Activated CD4-positive, alpha-beta T cell treated with anti-CD3 and anti-CD28 coated beads, Interleukin-2, amount 10 ng/mL, durations not matched to agents 7 days and 5 days (primary cell): ENCODE data around the gene MYH15. TPM values are rescaled to one million over a fixed set of nuclear protein-coding genes. Genes with fewer than 3 reads are reported as not detected.

Experiments
- CTCF ChIA-PET: fragments of 350-600 bp; sonication (Branson Sonifier 250); formaldehyde crosslinking; loops from one replicate; lab custom pipeline; 2021; ENCODE audit warnings: antibody characterized with exemption; lab: Charles Lee
- POLR2A ChIA-PET: fragments of 350-600 bp; sonication (Branson Sonifier 250); formaldehyde crosslinking; loops from one replicate; lab custom pipeline; 2021; ENCODE audit warnings: antibody characterized with exemption; lab: Charles Lee
- DNase-seq: peaks from one replicate; pipeline ENCODE4 v3.0.0-alpha.2; 2020
- H3K27ac Mint-ChIP-seq: one replicate; pipeline ENCODE4 v1.8.0; 2021; ENCODE audit warnings: mild to moderate bottlenecking, moderate library complexity, mixed read lengths
- H3K27me3 Mint-ChIP-seq: one replicate; pipeline ENCODE4 v1.8.0; 2021; ENCODE audit warnings: mixed read lengths
- H3K36me3 Mint-ChIP-seq: one replicate; pipeline ENCODE4 v1.8.0; 2021; ENCODE audit warnings: low read depth, mixed read lengths
- H3K4me1 Mint-ChIP-seq: one replicate; pipeline ENCODE4 v1.8.0; 2021; ENCODE audit warnings: mixed read lengths
- H3K4me3 Mint-ChIP-seq: one replicate; pipeline ENCODE4 v1.8.0; 2021; ENCODE audit warnings: mild to moderate bottlenecking, moderate library complexity, mixed read lengths
- H3K9me3 Mint-ChIP-seq: one replicate; pipeline ENCODE4 v1.8.0; 2021; ENCODE audit warnings: mixed read lengths
- total RNA-seq, 2 experiments: library from RNA; stranded (reverse); gene quantifications; one replicate each; pipeline ENCODE4 v1.2.3, GENCODE V29; 2021

Gene MYH15
- total RNA-seq, 2 experiments from 2014 or later, result 0.15 to 0.21 TPM

DNA sequence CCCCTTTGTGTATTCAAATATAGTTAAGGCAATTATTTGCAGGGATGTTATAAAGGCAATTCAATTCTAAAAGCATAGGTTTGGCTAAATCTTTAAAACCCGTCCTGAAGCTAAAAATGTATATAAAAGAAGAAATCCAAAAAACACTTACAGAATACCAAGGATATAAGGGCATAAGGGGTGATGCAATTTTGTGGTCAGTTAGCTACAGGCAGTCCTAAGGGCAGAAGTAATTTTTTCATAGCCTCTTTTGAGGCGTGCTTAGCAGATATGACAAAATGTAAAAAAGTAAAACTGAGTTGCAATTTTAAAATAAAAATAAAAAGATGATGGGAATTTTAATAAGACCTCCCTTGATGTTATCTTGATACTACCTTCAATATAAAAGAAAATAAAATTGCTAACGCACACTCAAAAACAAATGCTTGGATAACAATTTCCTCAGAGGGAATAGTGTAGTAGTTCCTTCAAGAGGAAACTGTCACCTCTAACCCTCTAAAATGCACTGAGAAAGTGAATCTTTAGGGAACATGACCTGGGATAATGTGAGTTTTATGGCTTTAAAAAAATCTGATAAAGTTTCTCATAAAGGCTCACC lies 104.2 kb downstream of the MYH15 start:
- POLR2A ChIA-PET, result no interaction called here
- H3K27me3 Mint-ChIP-seq, result peaks cover under 1% of the 10 kb centered on the region
- CTCF ChIA-PET, result interaction anchor here (1.7 kb wide), 1 partner anchor 253 kb away, joined by 6 read pairs; no protein-coding TSS in a partner anchor
- H3K36me3 Mint-ChIP-seq, result no peaks in the 10 kb centered on the region
- no peak for DNase-seq
- H3K27ac Mint-ChIP-seq, result no peak overlapping the region
- peaks cover 14% of the 10 kb centered on the region for H3K4me1 Mint-ChIP-seq
- H3K4me3 Mint-ChIP-seq, result no peak overlapping the region
- no peaks in the 10 kb centered on the region for H3K9me3 Mint-ChIP-seq

DNA sequence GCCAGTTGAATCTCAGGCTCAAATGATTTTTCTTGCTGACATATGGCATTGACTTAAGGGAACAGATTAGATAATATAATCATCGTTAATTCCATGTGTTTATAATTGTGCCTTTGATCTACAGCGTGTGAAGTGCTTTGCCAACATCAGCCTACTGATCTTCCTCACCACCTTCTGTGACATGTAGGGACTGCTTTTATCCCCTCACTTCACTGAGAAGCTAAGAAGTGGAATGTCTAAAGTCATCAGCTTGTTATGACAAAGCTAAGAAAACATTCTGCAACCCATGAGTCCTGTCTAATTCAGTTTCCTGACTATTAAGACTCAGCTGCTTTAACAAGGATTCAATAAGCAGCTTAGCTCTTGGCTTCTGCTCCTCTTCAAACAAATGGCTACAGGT lies 106.0 kb downstream of the MYH15 start:
- peaks cover 14% of the 10 kb centered on the region for H3K4me1 Mint-ChIP-seq
- no peak overlapping the region for H3K27ac Mint-ChIP-seq
- H3K4me3 Mint-ChIP-seq, result no peak overlapping the region
- H3K9me3 Mint-ChIP-seq, result peaks cover 4% of the 10 kb centered on the region
- no peaks in the 10 kb centered on the region for H3K36me3 Mint-ChIP-seq
- DNase-seq, result no peak
- CTCF ChIA-PET, result no interaction called here
- POLR2A ChIA-PET, result no interaction called here
- no peaks in the 10 kb centered on the region for H3K27me3 Mint-ChIP-seq

DNA sequence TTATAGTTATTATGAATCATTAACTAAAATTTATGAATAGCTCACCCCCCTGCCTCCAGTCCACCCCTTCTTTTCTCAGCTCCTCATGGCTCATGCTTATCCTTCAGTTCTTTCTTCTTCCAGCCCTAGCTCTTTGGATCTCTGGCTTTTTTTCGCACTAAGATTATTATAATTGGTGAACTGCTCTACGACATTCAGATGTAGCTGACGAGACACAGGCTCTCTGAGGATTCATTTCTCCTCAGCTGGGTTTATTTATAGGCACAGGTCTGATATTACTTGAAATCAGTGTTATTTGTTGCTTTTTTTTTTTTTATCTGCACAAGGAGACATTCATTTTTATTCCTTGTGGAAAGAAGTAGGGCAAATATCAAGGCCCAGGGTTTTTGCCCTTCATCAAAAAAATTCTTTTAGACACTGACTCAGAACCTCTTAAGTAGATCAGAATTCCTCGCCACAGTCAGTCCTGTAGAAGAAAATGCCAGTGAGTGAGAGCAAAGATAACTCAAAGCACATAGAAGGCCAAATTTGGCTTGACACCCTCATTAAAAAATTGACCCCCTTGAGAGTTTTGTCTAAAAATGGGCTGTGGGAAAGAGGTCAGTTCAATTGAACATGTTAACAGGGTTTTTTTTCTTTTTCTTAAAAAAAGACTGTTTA lies 106.6 kb downstream of the MYH15 start:
- Mint-ChIP-seq H3K27ac (no peak overlapping the region), H3K27me3 (no peaks in the 10 kb centered on the region), H3K9me3 (peaks cover 4% of the 10 kb centered on the region), H3K4me1 (peaks cover 14% of the 10 kb centered on the region), H3K4me3 (no peak overlapping the region), H3K36me3 (no peaks in the 10 kb centered on the region)
- no peak for DNase-seq
- ChIA-PET CTCF (interaction anchor here (0.6 kb wide), 2 partner anchors 252 to 658 kb away, joined by 4 to 5 read pairs; no protein-coding TSS in a partner anchor), POLR2A (no interaction called here)

DNA sequence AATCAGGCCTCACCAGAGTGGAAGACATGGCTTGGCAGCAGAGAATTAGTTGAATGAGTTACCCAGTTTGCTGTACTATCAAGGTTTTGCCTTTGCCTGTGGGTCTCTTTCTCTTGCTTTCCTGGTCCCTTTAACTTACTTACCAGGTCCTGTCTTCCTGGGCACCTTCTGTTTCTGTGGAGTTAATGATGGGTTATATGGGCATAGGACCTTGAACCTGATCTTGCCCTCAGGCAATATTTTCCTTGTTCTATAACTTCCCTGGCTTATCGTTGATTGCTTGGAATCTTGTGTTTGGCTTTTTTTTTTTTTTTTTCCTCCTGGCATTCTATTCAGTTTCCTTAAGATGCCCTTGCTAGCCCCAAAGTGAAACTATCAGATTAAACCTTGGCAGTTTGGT lies 107.2 kb downstream of the MYH15 start:
- H3K9me3 Mint-ChIP-seq, result peaks cover 4% of the 10 kb centered on the region
- H3K27ac Mint-ChIP-seq, result no peak overlapping the region
- DNase-seq, result no peak
- POLR2A ChIA-PET, result no interaction called here
- H3K27me3 Mint-ChIP-seq, result no peaks in the 10 kb centered on the region
- H3K4me1 Mint-ChIP-seq, result peaks cover 14% of the 10 kb centered on the region
- H3K36me3 Mint-ChIP-seq, result no peaks in the 10 kb centered on the region
- CTCF ChIA-PET, result interaction anchor here (0.6 kb wide), 2 partner anchors 251 to 659 kb away, joined by 4 to 5 read pairs; no protein-coding TSS in a partner anchor
- H3K4me3 Mint-ChIP-seq, result no peak overlapping the region

DNA sequence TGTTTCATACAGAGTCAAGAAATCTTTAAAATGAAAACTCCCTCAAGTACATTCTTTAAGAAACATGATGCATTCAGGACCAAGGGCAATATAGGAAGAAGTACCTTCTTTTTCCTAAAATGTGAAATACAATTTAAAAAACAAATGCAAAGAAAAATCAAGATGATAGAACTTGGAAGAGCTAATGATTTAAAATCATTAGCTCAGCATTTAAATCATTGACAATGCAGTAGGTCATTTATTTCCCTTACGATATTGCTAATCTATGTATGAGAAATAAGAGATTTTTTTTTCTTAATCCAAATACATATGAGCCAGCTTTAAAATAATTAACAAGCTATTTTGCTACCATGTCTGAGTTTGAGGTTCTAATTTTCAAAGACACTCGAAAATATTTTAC lies 108.6 kb downstream of the MYH15 start:
- Mint-ChIP-seq H3K27me3 (no peaks in the 10 kb centered on the region), H3K9me3 (peaks cover 4% of the 10 kb centered on the region), H3K36me3 (no peaks in the 10 kb centered on the region), H3K27ac (no peak overlapping the region), H3K4me3 (no peak overlapping the region), H3K4me1 (peaks cover 8% of the 10 kb centered on the region)
- ChIA-PET CTCF (interaction anchor here (0.8 to 1.5 kb wide), 3 partner anchors 9 to 21 kb away, joined by 3 to 4 read pairs (median 3); no protein-coding TSS in a partner anchor), POLR2A (no interaction called here)
- no peak for DNase-seq

DNA sequence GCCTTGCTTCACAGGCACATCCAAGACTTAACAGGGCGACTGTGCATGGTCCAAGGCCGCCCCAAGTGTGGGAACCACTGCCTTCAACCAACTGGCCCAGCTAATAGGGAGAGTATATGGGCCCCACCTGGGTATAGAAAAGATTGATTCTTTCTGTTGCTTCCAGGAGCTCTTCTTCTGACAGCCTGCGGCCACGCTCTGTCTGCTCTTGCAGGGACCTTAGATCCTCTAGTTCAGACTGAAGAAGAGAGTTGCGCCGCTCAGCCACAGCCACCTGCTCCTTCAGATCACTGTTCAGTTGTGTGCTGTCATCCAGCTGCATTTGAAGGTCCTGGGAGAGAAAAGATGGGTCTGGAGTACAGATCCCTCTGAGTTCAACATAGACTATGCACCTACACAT lies 111.9 kb downstream of the MYH15 start:
- CTCF ChIA-PET, result no interaction called here

DNA sequence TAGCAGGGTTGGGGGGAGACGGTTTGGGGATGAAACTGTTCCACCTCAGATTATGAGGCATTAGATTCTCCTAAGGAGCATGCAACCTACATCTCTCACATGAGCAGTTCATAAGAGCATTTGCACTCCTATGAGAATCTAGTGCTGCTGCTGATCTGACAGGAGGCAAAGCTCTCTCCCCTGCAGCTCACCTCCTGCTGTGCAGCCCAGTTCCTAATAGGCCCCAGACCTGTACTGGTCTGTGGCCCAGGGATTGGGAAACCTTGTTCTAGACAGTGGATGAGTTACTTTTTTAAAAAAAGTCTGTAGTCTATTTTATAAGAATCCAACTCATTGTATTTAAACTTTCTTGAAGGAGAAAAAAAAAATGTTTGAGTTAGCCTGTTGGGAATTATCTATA lies 114.1 kb downstream of the MYH15 start:
- peaks cover 4% of the 10 kb centered on the region for H3K9me3 Mint-ChIP-seq
- no peak overlapping the region for H3K27ac Mint-ChIP-seq
- DNase-seq, result no peak
- H3K4me1 Mint-ChIP-seq, result no peaks in the 10 kb centered on the region
- ChIA-PET POLR2A (no interaction called here), CTCF (no interaction called here)
- H3K27me3 Mint-ChIP-seq, result peaks cover 13% of the 10 kb centered on the region
- H3K36me3 Mint-ChIP-seq, result no peaks in the 10 kb centered on the region
- H3K4me3 Mint-ChIP-seq, result no peak overlapping the region

More for the DNA sequence above, 111.9 kb downstream of the MYH15 start:
- Mint-ChIP-seq H3K27ac (no peak overlapping the region), H3K9me3 (peaks cover 4% of the 10 kb centered on the region), H3K4me1 (no peaks in the 10 kb centered on the region), H3K27me3 (peaks cover 4% of the 10 kb centered on the region), H3K36me3 (no peaks in the 10 kb centered on the region), H3K4me3 (no peak overlapping the region)
- DNase-seq, result no peak
- POLR2A ChIA-PET, result no interaction called here

DNA sequence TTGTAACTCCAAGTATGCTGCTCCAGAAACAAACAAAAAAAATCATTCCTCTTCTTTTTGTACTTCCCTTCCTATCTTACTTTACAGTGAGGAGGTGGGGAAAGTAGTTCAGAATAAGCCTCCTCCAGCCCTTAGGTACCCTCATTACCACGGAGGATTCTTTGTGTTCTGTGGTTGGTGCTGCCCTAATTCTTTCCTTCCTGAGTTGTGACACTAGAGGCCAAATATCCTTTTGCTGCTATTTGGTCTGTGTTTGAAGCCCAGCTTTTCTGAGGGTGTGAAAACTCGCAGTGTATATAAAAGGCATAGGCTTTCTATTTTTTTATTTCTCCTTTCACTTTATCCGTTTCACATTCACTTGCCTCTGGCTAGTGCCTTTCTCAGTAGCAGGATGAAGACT lies 115.8 kb downstream of the MYH15 start:
- ChIA-PET CTCF (interaction anchor here (1.6 kb wide), 1 partner anchor 13 kb away, joined by 5 read pairs; no protein-coding TSS in a partner anchor), POLR2A (no interaction called here)
- Mint-ChIP-seq H3K4me1 (no peaks in the 10 kb centered on the region), H3K36me3 (no peaks in the 10 kb centered on the region), H3K27me3 (peaks cover 13% of the 10 kb centered on the region), H3K4me3 (no peak overlapping the region), H3K9me3 (peaks cover under 1% of the 10 kb centered on the region), H3K27ac (no peak overlapping the region)
- no peak for DNase-seq

DNA sequence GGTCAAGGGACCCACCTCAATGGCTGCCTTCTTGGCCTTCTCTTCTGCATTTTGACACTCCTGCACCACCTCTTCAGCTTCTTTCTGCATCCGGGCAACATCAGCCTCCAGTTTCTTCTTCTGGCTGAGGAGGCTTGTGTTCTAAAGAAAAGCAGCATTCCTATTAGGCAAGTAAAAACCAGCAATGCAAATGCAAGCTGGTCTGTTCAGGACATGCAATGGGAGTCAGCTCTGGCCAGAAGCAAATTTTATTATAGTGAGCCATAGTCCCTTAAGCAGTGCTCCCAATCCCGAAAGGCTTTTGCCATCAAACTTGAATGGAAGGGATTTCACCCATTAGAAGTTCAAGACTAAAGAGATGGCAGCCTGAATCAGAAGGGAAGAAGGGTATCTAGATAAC lies 116.4 kb downstream of the MYH15 start:
- Mint-ChIP-seq H3K9me3 (no peaks in the 10 kb centered on the region), H3K27ac (no peak overlapping the region), H3K27me3 (peaks cover 13% of the 10 kb centered on the region), H3K4me1 (peaks cover 5% of the 10 kb centered on the region), H3K36me3 (no peaks in the 10 kb centered on the region), H3K4me3 (no peak overlapping the region)
- ChIA-PET CTCF (interaction anchor here (1.6 kb wide), 1 partner anchor 12 kb away, joined by 5 read pairs; no protein-coding TSS in a partner anchor), POLR2A (no interaction called here)
- DNase-seq, result no peak

DNA sequence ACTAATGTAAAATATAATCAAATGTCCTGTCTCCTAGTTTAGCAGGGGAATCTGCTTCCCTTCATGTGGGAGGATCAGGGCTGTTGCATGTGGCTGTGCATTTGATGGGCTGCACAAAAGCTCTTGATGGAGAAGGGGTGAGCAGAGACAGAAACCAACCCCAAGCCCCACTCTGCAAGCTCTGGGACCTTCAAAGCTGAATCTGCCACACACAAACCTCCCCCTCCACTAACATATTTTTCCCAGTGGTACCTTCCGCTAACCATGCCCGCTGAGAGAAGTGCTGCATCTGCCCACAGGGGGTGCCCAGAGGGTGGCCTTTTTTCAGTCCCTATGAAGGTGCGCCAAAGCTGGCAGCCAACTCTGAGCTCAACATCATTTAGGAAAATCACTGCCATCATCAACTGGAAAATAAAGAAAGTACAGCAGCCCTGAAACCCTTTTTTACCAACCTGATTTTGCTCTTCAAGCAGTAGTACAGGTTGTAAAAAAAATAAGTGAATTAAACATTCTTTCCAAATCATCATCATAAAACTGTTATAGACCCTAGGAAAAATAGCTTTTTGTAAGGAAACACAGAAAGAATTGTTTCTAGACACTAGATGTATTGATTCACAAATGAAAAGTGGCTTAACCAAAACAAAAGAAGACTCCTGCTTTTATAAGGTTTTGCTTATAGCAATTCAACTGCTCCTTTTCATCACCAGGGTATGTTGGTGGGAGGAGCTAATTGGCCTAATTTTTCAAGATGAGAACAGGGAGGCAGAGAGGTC lies 117.1 kb downstream of the MYH15 start:
- CTCF ChIA-PET, result interaction anchor here (0.8 to 1.6 kb wide), 2 partner anchors 8 to 11 kb away, joined by 3 to 5 read pairs; no protein-coding TSS in a partner anchor

DNA sequence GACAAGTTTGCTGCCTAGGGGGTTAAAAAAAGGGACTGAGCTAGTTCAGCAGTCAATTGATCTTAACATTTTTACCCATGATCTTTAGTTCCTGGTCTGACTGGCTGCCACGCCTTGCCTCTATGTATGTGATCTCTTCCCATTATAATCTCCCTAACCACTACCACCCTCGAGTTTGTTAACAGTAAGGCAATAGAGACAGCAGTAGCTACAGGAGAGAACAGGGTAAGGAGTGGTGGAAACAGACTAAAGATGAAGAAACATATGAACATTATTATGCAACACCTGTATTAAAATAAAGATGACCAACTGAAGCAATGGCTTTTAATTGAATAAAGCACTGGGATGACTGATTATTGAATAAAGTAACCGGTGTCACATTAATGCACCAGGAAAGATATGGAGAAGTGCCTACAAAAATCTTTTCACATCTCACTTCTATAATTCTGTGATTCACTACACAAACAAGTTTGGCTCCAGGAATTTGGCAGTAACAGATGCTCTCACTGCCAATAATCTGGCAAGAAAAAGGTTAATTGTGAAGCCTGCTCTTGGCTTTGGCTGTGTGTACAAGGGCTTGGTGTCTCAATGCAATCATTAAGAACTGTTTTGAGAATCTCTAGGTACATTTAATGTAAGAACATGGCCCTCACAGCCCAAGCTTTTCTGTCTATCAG lies 118.3 kb downstream of the MYH15 start:
- peaks cover 13% of the 10 kb centered on the region for H3K27me3 Mint-ChIP-seq
- peaks cover 19% of the 10 kb centered on the region for H3K4me1 Mint-ChIP-seq
- ChIA-PET CTCF (interaction anchor here (0.8 kb wide), 1 partner anchor 9 kb away, joined by 3 read pairs; no protein-coding TSS in a partner anchor), POLR2A (no interaction called here)
- H3K27ac Mint-ChIP-seq, result no peak overlapping the region
- H3K4me3 Mint-ChIP-seq, result no peak overlapping the region
- H3K36me3 Mint-ChIP-seq, result no peaks in the 10 kb centered on the region
- H3K9me3 Mint-ChIP-seq, result no peaks in the 10 kb centered on the region
- no peak for DNase-seq

More for the DNA sequence above, 117.1 kb downstream of the MYH15 start:
- H3K27me3 Mint-ChIP-seq, result peaks cover 13% of the 10 kb centered on the region
- peaks cover 9% of the 10 kb centered on the region for H3K4me1 Mint-ChIP-seq
- POLR2A ChIA-PET, result no interaction called here
- H3K4me3 Mint-ChIP-seq, result no peak overlapping the region
- no peak for DNase-seq
- H3K27ac Mint-ChIP-seq, result no peak overlapping the region
- H3K9me3 Mint-ChIP-seq, result no peaks in the 10 kb centered on the region
- H3K36me3 Mint-ChIP-seq, result no peaks in the 10 kb centered on the region

DNA sequence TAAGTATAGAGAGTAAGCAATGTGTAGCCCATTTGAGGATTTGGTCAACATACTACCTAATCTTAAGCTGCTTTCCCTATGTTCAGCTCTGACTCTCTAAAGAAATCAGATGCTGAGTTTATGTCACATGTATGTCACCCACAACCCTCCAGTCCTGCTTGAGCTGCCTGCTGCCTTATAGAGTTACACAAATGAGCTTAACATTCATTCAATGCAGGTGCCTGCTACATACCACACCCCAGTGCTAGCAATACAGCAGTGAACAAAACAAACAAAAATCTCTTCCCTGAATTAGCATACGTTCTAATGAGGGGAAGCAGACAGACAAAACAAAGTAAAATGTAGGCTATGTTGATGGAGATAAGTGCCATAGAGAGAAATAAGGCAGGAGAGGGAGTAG lies 121.0 kb downstream of the MYH15 start:
- Mint-ChIP-seq H3K36me3 (no peaks in the 10 kb centered on the region), H3K27me3 (peaks cover 10% of the 10 kb centered on the region), H3K27ac (no peak overlapping the region), H3K4me1 (peaks cover 20% of the 10 kb centered on the region), H3K4me3 (no peak overlapping the region), H3K9me3 (no peaks in the 10 kb centered on the region)
- ChIA-PET POLR2A (interaction anchor here (0.5 kb wide), 1 partner anchor 301 kb away, joined by 3 read pairs; no protein-coding TSS in a partner anchor), CTCF (interaction anchor here (1.0 kb wide), 1 partner anchor 236 kb away, joined by 3 read pairs; no protein-coding TSS in a partner anchor)
- no peak for DNase-seq
